HepG2 (cell line): ENCODE measurements around the gene LCLAT1. TPM values are rescaled to one million over a fixed set of nuclear protein-coding genes. Genes with fewer than 3 reads are reported as not detected.

Experiments
- ATAC-seq: fragments of 200-7000 bp; cut with Tn5 transposase; 3 replicates; pipeline ENCODE4 v1.9.1; 2020; ENCODE audit warnings: mild to moderate bottlenecking, moderate library complexity
- BruUV-seq: library from RNA; stranded (reverse); fragments of 400-500 nt; replicated peaks from 2 replicates; lab custom pipeline; 2021; lab: Mats Ljungman, UMichigan
- CTCF ChIA-PET: fragments of 300-600 bp; formaldehyde crosslinking; extraction: SDS; loops from one replicate; lab custom pipeline; 2021; ENCODE audit warnings: low total read pairs, inconsistent platforms, low intra/inter-chr PET ratio; lab: Yijun Ruan, JAX
- POLR2A ChIA-PET: fragments of 350-600 bp; sonication (Branson Sonifier 250); formaldehyde crosslinking; loops from one replicate; lab custom pipeline; 2020; ENCODE audit warnings: antibody characterized with exemption, inconsistent platforms; lab: Yijun Ruan, JAX
- DNase-seq: peaks from one replicate; pipeline ENCODE4 v3.0.0-alpha.2; 2015; ENCODE audit warnings: low spot score
- FAIRE-seq: peaks from 3 replicates; lab custom pipeline; 2011; peaks lifted over from hg19 to GRCh38; lab: Jason Lieb, UNC
- H2AFZ ChIP-seq: one replicate; pipeline ENCODE4 v1.6.1; 2011; ENCODE audit warnings: low read length, inconsistent platforms
- H3K27ac ChIP-seq: fragments of 300-600 bp; 3 replicates; pipeline ENCODE4 v1.8.0; 2011; ENCODE audit warnings: mixed run types, mild to moderate bottlenecking, mixed read lengths, low read length, inconsistent platforms; ENCODE audit not compliant: insufficient read depth; ENCODE audit errors: extremely low read length
- H3K27me3 ChIP-seq, 2 experiments: fragments of 200-600 bp in 1 of 2; 2 replicates in 1 of 2; 3 replicates in 1 of 2; pipeline versions ENCODE4 v1.6.0 to v1.8.0; 2011; ENCODE audit warnings: low read length in 2 of 2, mild to moderate bottlenecking in 2 of 2, moderate library complexity in 2 of 2, inconsistent platforms in 1 of 2; ENCODE audit not compliant: insufficient read depth in 2 of 2, control insufficient read depth in 1 of 2
- H3K36me3 ChIP-seq, 2 experiments: fragments of 200-600 bp in 1 of 2; replicated peaks in 1 of 2; 2 replicates in 1 of 2; 3 replicates in 1 of 2; pipeline versions ENCODE4 v1.5.1 to v1.8.0; 2011; ENCODE audit warnings: low read length in 2 of 2, inconsistent platforms in 1 of 2; ENCODE audit not compliant: insufficient read depth in 2 of 2, control insufficient read depth in 1 of 2
- H3K4me1 ChIP-seq: 2 replicates; pipeline ENCODE4 v1.5.1; 2012; ENCODE audit warnings: low read length, inconsistent platforms; ENCODE audit not compliant: insufficient read depth
- H3K4me2 ChIP-seq: 2 replicates; pipeline ENCODE4 v1.6.0; 2011; ENCODE audit warnings: low read depth, low read length, inconsistent platforms
- H3K4me3 ChIP-seq, 3 experiments: fragments of 200-600 bp in 1 of 3; sonication (generic), shearing (Covaris generic) in 1 of 3; replicated peaks in 1 of 3; 2 replicates each; pipeline ENCODE4 v1.5.1; 2011 to 2016; ENCODE audit warnings: low read length in 3 of 3, inconsistent platforms in 2 of 3, low read depth in 2 of 3, mild to moderate bottlenecking in 2 of 3, control low read depth in 1 of 3, mixed read lengths in 1 of 3; ENCODE audit not compliant: insufficient read depth in 1 of 3
- H3K79me2 ChIP-seq: one replicate; pipeline ENCODE4 v1.6.1; 2011; ENCODE audit warnings: low read length, inconsistent platforms; ENCODE audit not compliant: insufficient read depth
- H3K9ac ChIP-seq: 2 replicates; pipeline ENCODE4 v1.6.0; 2011; ENCODE audit warnings: mild to moderate bottlenecking, low read depth, low read length, inconsistent platforms; ENCODE audit not compliant: insufficient read depth
- H3K9me3 ChIP-seq: 2 replicates; pipeline ENCODE4 v1.5.1; 2012; ENCODE audit warnings: mild to moderate bottlenecking, low read length
- H4K20me1 ChIP-seq: 2 replicates; pipeline ENCODE4 v1.6.0; 2011; ENCODE audit warnings: inconsistent platforms, mild to moderate bottlenecking, low read length, moderate library complexity; ENCODE audit not compliant: insufficient read depth
- FOXK2 ChIP-seq: fragments of 450-650 bp; IDR thresholded peaks from 2 replicates; pipeline ENCODE4 v1.6.1; 2016
- HOXA3 ChIP-seq: sonication (generic); formaldehyde crosslinking; IDR thresholded peaks from 2 replicates; pipeline ENCODE4 v1.5.0; 2020; ENCODE audit warnings: missing genetic modification reagents
- KLF15 ChIP-seq: sonication (generic); formaldehyde crosslinking; IDR thresholded peaks from 2 replicates; pipeline ENCODE4 v1.8.1; 2023; ENCODE audit warnings: borderline replicate concordance, mild to moderate bottlenecking, inconsistent platforms, missing genetic modification reagents, mixed read lengths
- MTF1 ChIP-seq: sonication (generic); formaldehyde crosslinking; IDR thresholded peaks from 2 replicates; pipeline ENCODE4 v1.5.0; 2020; ENCODE audit warnings: missing genetic modification reagents
- POLR2G ChIP-seq: fragments of 200-400 bp; formaldehyde crosslinking; IDR thresholded peaks from 2 replicates; pipeline ENCODE4 v1.6.1; 2018; ENCODE audit warnings: mild to moderate bottlenecking, low read depth, low read length, moderate library complexity
- RBM22 ChIP-seq: fragments of 200-400 bp; formaldehyde crosslinking; optimal IDR thresholded peaks from 2 replicates; pipeline ENCODE3; 2017; ENCODE audit warnings: mild to moderate bottlenecking, low read length, moderate library complexity
- ZNF274 ChIP-seq: sonication (generic); formaldehyde crosslinking; IDR thresholded peaks from 2 replicates; pipeline ENCODE4 v1.5.1; 2020; ENCODE audit warnings: mild to moderate bottlenecking, missing genetic modification reagents
- ZNF512 ChIP-seq: sonication (generic); formaldehyde crosslinking; IDR thresholded peaks from 2 replicates; pipeline ENCODE4 v1.4.0; 2020; ENCODE audit warnings: mild to moderate bottlenecking, missing genetic modification reagents
- WGBS: methylation state at CpG from one replicate; pipeline ENCODE4 v1.1.6; 2017; ENCODE audit warnings: low lambda C conversion rate; 5-methylcytosine and 5-hydroxymethylcytosine counted together
- in situ Hi-C: cut with HindIII; loops from 2 replicates; pipeline ENCODE4 v1.10.0; 2017; ENCODE audit warnings: low pct_unique_long_range_greater_than_20kb; ENCODE audit not compliant: extremely low pct_ligation_motif_present
- intact Hi-C: fragments of 100-400 bp; cut with micrococcal nuclease; formaldehyde crosslinking; loops from one replicate; pipeline ENCODE4 v1.10.0; 2022; ENCODE audit not compliant: unreplicated experiment
- polyA plus RNA-seq, 8 experiments: library from polyadenylated mRNA; depleted of rRNA in 3 of 8; stranded (reverse) in 7 of 8; unstranded in 1 of 8; fragments of >200 nt; fragmentation: Illumina TruSeq in 4 of 8; extraction: Trizol in 4 of 8; gene quantifications; 2 replicates each; pipeline versions ENCODE4 v1.2.1 to v1.2.3, GENCODE V29; 2011 to 2016; ENCODE audit warnings: low read depth in 4 of 8, missing spikeins in 1 of 8, mixed read lengths in 1 of 8; ENCODE audit not compliant: insufficient read depth in 1 of 8
- total RNA-seq, 5 experiments: library from RNA; depleted of rRNA; stranded (reverse); fragments of >200 nt; fragmentation: Illumina TruSeq; extraction: Trizol; gene quantifications; 2 replicates each; pipeline ENCODE4 v1.2.3, GENCODE V29; 2016; ENCODE audit warnings: low read depth in 1 of 5
- TF ChIP-seq, protein P1 (sequence below), 2 experiments: sonication (generic) in 1 of 2; formaldehyde crosslinking in 1 of 2; IDR thresholded peaks; 2 replicates each; pipeline versions ENCODE4 v1.4.0 to v1.6.1; 2018 to 2020; ENCODE audit warnings: missing genetic modification reagents in 2 of 2, borderline replicate concordance in 1 of 2, low read depth in 1 of 2, mild to moderate bottlenecking in 1 of 2, missing biosample characterization in 1 of 2
- TF ChIP-seq, protein P2 (sequence below): IDR thresholded peaks from 2 replicates; pipeline ENCODE4 v1.6.1; 2016; ENCODE audit warnings: low read depth, control low read depth

Gene LCLAT1
- total and polyA plus RNA-seq, 2 of the 13 experiments (the other 11 are each of a cell fraction or from before 2014, with no cell fraction given), result 18.0 to 28.0 TPM

GRCh38 chr2:30428827-30429461, 18.1 kb upstream of the LCLAT1 start:
- POLR2A ChIA-PET, result interaction anchor here (0.6 kb wide), 1 partner anchor 75 kb away, joined by 4 read pairs; no protein-coding TSS in a partner anchor
- intact Hi-C loops (no loop called here), in situ Hi-C loops (no loop called here)
- Histone ChIP-seq H3K9me3 (no peaks in the 10 kb centered on the region), H3K9ac (no peak overlapping the region), H3K4me3 (no peak overlapping the region), H3K36me3 (no peaks in the 10 kb centered on the region), H3K27me3 (no peaks in the 10 kb centered on the region; a peak in 1 of 5 replicates), H2AFZ (no peak overlapping the region), H3K4me2 (peak overlapping the region; percentile 44), H4K20me1 (no peaks in the 10 kb centered on the region), H3K27ac (no peak overlapping the region), H3K79me2 (no peaks in the 10 kb centered on the region), H3K4me1 (peaks cover 14% of the 10 kb centered on the region)
- no peak for DNase-seq
- ATAC-seq, result no peak; the same call in 2 of the 3 replicates
- CTCF ChIA-PET, result no interaction called here
- under 1% methylated on average over 3 of the region's 3 CpGs for WGBS
- no TSS peak for BruUV-seq
- no peak for FAIRE-seq
- TF ChIP-seq KLF15 (CRISPR knock-in tag) (no peak), FOXK2 (no peak), POLR2G (no peak), RBM22 (no peak), ZNF512 (no peak), MTF1 (CRISPR knock-in tag) (no peak), ZNF274 (CRISPR knock-in tag) (no peak), HOXA3 (CRISPR knock-in tag) (no peak)
- TF ChIP-seq, protein P1, sequence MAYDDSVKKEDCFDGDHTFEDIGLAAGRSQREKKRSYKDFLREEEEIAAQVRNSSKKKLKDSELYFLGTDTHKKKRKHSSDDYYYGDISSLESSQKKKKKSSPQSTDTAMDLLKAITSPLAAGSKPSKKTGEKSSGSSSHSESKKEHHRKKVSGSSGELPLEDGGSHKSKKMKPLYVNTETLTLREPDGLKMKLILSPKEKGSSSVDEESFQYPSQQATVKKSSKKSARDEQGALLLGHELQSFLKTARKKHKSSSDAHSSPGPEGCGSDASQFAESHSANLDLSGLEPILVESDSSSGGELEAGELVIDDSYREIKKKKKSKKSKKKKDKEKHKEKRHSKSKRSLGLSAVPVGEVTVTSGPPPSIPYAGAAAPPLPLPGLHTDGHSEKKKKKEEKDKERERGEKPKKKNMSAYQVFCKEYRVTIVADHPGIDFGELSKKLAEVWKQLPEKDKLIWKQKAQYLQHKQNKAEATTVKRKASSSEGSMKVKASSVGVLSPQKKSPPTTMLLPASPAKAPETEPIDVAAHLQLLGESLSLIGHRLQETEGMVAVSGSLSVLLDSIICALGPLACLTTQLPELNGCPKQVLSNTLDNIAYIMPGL (CRISPR knock-in tag; IDR thresholded peaks at IDR 0.05; ENCODE audit: borderline replicate concordance in 1 of 2, low read depth in 1 of 2), result no peak
- TF ChIP-seq, protein P2, sequence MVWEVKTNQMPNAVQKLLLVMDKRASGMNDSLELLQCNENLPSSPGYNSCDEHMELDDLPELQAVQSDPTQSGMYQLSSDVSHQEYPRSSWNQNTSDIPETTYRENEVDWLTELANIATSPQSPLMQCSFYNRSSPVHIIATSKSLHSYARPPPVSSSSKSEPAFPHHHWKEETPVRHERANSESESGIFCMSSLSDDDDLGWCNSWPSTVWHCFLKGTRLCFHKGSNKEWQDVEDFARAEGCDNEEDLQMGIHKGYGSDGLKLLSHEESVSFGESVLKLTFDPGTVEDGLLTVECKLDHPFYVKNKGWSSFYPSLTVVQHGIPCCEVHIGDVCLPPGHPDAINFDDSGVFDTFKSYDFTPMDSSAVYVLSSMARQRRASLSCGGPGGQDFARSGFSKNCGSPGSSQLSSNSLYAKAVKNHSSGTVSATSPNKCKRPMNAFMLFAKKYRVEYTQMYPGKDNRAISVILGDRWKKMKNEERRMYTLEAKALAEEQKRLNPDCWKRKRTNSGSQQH (CRISPR knock-in tag), result no peak
